ENCODE results near the gene ABCG2. TPM values are rescaled to one million over a fixed set of nuclear protein-coding genes. Genes with fewer than 3 reads are reported as not detected.

Gene ABCG2
- total RNA-seq, 1 experiment from 2014 or later, result not detected

- Histone ChIP-seq H3K4me1 (ENCODE audit: insufficient read depth, low read length, poor library complexity, severe bottlenecking) (no peaks in the 10 kb centered on the region), H3K27me3 (replicated peaks; ENCODE audit: insufficient read depth, low read depth, low read length, poor library complexity) (no peaks in the 10 kb centered on the region), H3K9me3 (ENCODE audit: low read depth, low read length, poor library complexity, severe bottlenecking) (no peaks in the 10 kb centered on the region), H3K36me3 (ENCODE audit: insufficient read depth, low read length, poor library complexity, severe bottlenecking) (peaks cover 11% of the 10 kb centered on the region), H3K4me3 (ENCODE audit: low read depth, low read length, poor library complexity, severe bottlenecking) (no peak overlapping the region), H3K27ac (ENCODE audit: low read depth, low read length, poor library complexity, severe bottlenecking) (no peak overlapping the region)
- POLR2A ChIA-PET (ENCODE audit: low non-redundant PET), result no interaction called here
- CTCF ChIA-PET, result no interaction called here
- no peak for DNase-seq (ENCODE audit: low spot score)
- intact Hi-C loops (cut with micrococcal nuclease; ENCODE audit: unreplicated experiment), result no loop called here
- BruUV-seq (replicated peaks), result no TSS peak
- TF ChIP-seq CTCF (conservative IDR thresholded peaks at IDR 0.05; ENCODE audit: low read depth, low read length) (no peak), EZH2 (IDR thresholded peaks at IDR 0.05; ENCODE audit: borderline replicate concordance, low read depth, low read length, poor library complexity, severe bottlenecking) (no peak)
Observed at GRCh38 chr4:88041626-88042025, 116.8 kb downstream of the ABCG2 start.

GRCh38 chr4:88040707-88041106 is 117.7 kb downstream of the ABCG2 start:
- H3K4me3 ChIP-seq (ENCODE audit: low read depth, low read length, poor library complexity, severe bottlenecking), result no peak overlapping the region
- TF ChIP-seq EZH2 (IDR thresholded peaks at IDR 0.05; ENCODE audit: borderline replicate concordance, low read depth, low read length, poor library complexity, severe bottlenecking) (no peak), CTCF (conservative IDR thresholded peaks at IDR 0.05; ENCODE audit: low read depth, low read length) (no peak)
- H3K27me3 ChIP-seq (replicated peaks; ENCODE audit: insufficient read depth, low read depth, low read length, poor library complexity), result no peaks in the 10 kb centered on the region
- POLR2A ChIA-PET (ENCODE audit: low non-redundant PET), result no interaction called here
- no peaks in the 10 kb centered on the region for H3K9me3 ChIP-seq (ENCODE audit: low read depth, low read length, poor library complexity, severe bottlenecking)
- intact Hi-C loops (cut with micrococcal nuclease; ENCODE audit: unreplicated experiment), result no loop called here
- no peaks in the 10 kb centered on the region for H3K4me1 ChIP-seq (ENCODE audit: insufficient read depth, low read length, poor library complexity, severe bottlenecking)
- DNase-seq (ENCODE audit: low spot score), result no peak
- no peak overlapping the region for H3K27ac ChIP-seq (ENCODE audit: low read depth, low read length, poor library complexity, severe bottlenecking)
- H3K36me3 ChIP-seq (ENCODE audit: insufficient read depth, low read length, poor library complexity, severe bottlenecking), result peaks cover 13% of the 10 kb centered on the region
- BruUV-seq (replicated peaks), result no TSS peak
- CTCF ChIA-PET, result no interaction called here

Other genes starting within 250 kb of the ABCG2 start
- 0.87 and 0.99 TPM in 2 replicates for gene SPP1, start 182.9 kb downstream of the ABCG2 start, total RNA-seq (2021)
- gene PKD2, start 151.0 kb downstream of the ABCG2 start, total RNA-seq (2021), result 10.0 and 10.8 TPM in 2 replicates
- 2.7 and 4.6 TPM in 2 replicates for gene PPM1K, start 125.9 kb upstream of the ABCG2 start, total RNA-seq (2021)
- gene HERC6, start 220.2 kb upstream of the ABCG2 start, total RNA-seq (2021), result 0.26 and 0.32 TPM in 2 replicates